Neutrophil (primary cell): ENCODE measurements around the gene GLIPR1L1.

Experiments
- H3K27ac ChIP-seq: fragments of 200-600 bp; sonication (generic); 2 replicates; pipeline ENCODE4 v1.5.1; 2016; ENCODE audit warnings: mild to moderate bottlenecking, moderate library complexity
- H3K27me3 ChIP-seq: fragments of 200-600 bp; sonication (generic); 2 replicates; pipeline ENCODE4 v1.6.0; 2016; ENCODE audit warnings: mild to moderate bottlenecking
- H3K36me3 ChIP-seq: fragments of 200-600 bp; sonication (generic); 2 replicates; pipeline ENCODE4 v1.5.1; 2017
- H3K4me1 ChIP-seq, 2 experiments: fragments of 200-600 bp in 1 of 2; sonication (generic) in 1 of 2; 1 replicate in 1 of 2; 2 replicates in 1 of 2; pipeline versions ENCODE4 v1.5.1 to v1.6.1; 2013 to 2016; ENCODE audit warnings: low read depth in 1 of 2, low read length in 1 of 2, mild to moderate bottlenecking in 1 of 2, moderate library complexity in 1 of 2; ENCODE audit not compliant: control insufficient read depth in 1 of 2, insufficient read depth in 1 of 2
- H3K4me3 ChIP-seq, 2 experiments: fragments of 200-600 bp in 1 of 2; sonication (generic) in 1 of 2; 1 replicate in 1 of 2; 2 replicates in 1 of 2; pipeline ENCODE4 v1.5.1; 2013 to 2016; ENCODE audit warnings: low read depth in 1 of 2, low read length in 1 of 2, mild to moderate bottlenecking in 1 of 2, moderate library complexity in 1 of 2
- H3K9me3 ChIP-seq: fragments of 200-600 bp; sonication (generic); 2 replicates; pipeline ENCODE4 v1.5.1; 2016
- CTCF ChIP-seq: fragments of 200-600 bp; sonication (generic); IDR thresholded peaks from 2 replicates; pipeline ENCODE4 v1.5.1; 2016; ENCODE audit warnings: antibody characterized with exemption

Gene GLIPR1L1

GRCh38 chr12:75374971-75375370, 40.5 kb downstream of the GLIPR1L1 start:
- Histone ChIP-seq H3K9me3 (no peaks in the 10 kb centered on the region), H3K27ac (no peak overlapping the region), H3K36me3 (no peaks in the 10 kb centered on the region), H3K4me1 (no peaks in the 10 kb centered on the region), H3K27me3 (no peaks in the 10 kb centered on the region), H3K4me3 (no peak overlapping the region)
- TF ChIP-seq CTCF, result no peak

- Histone ChIP-seq H3K27me3 (no peaks in the 10 kb centered on the region), H3K27ac (no peak overlapping the region), H3K4me1 (no peaks in the 10 kb centered on the region), H3K9me3 (no peaks in the 10 kb centered on the region), H3K4me3 (no peak overlapping the region), H3K36me3 (no peaks in the 10 kb centered on the region)
- TF ChIP-seq CTCF, result no peak
Measured at GRCh38 chr12:75378354-75378753, 43.9 kb downstream of the GLIPR1L1 start.

GRCh38 chr12:75389061-75389460, 54.6 kb downstream of the GLIPR1L1 start:
- no peaks in the 10 kb centered on the region for H3K27me3 ChIP-seq
- TF ChIP-seq CTCF, result no peak
- H3K4me3 ChIP-seq, result no peak overlapping the region
- H3K9me3 ChIP-seq, result no peaks in the 10 kb centered on the region
- H3K27ac ChIP-seq, result no peak overlapping the region
- H3K36me3 ChIP-seq, result no peaks in the 10 kb centered on the region
- peaks cover 8 to 12% of the 10 kb centered on the region in 2 experiments for H3K4me1 ChIP-seq

GRCh38 chr12:75389706-75390105, 55.2 kb downstream of the GLIPR1L1 start:
- Histone ChIP-seq H3K27ac (no peak overlapping the region), H3K4me3 (no peak overlapping the region)
- no peak for TF ChIP-seq CTCF

GRCh38 chr12:75390156-75390898, 55.9 kb downstream of the GLIPR1L1 start:
- Histone ChIP-seq H3K4me1 (peaks cover 8 to 12% of the 10 kb centered on the region in 2 experiments), H3K27ac (peak overlapping the region; percentile 76), H3K27me3 (no peaks in the 10 kb centered on the region), H3K4me3 (peak overlapping the region; percentile 67 to 69), H3K36me3 (no peaks in the 10 kb centered on the region), H3K9me3 (no peaks in the 10 kb centered on the region)
- no peak for TF ChIP-seq CTCF

More at GRCh38 chr12:75389706-75390105, 55.2 kb downstream of the GLIPR1L1 start:
- H3K4me1 ChIP-seq, result peaks cover 8 to 12% of the 10 kb centered on the region in 2 experiments
- no peaks in the 10 kb centered on the region for H3K36me3 ChIP-seq
- no peaks in the 10 kb centered on the region for H3K9me3 ChIP-seq
- H3K27me3 ChIP-seq, result no peaks in the 10 kb centered on the region
